ENCODE measurements around the gene MAGEF1.

GRCh38 chr3:184663356-184663755, 48.5 kb downstream of the MAGEF1 start:
- TF ChIP-seq CTCF (IDR thresholded peaks at IDR 0.05) (no peak), EZH2 (IDR thresholded peaks at IDR 0.05) (no peak), EZH2phosphoT487 (IDR thresholded peaks at IDR 0.05) (no peak)
